H9 (cell line): ENCODE results near the gene DHRS7B. TPM values are rescaled to one million over a fixed set of nuclear protein-coding genes. Genes with fewer than 3 reads are reported as not detected.

Experiments used
- DNase-seq: peaks from one replicate; pipeline ENCODE4 v3.0.0-alpha.2; 2017
- H2AFZ ChIP-seq: one replicate; pipeline ENCODE4 v1.6.1; 2013; ENCODE audit warnings: mild to moderate bottlenecking, low read length, control low read depth, moderate library complexity
- H2AK5ac ChIP-seq: 2 replicates; pipeline ENCODE4 v1.6.1; 2013; ENCODE audit warnings: low read length, control low read depth, mixed read lengths; ENCODE audit not compliant: insufficient read length
- H2BK120ac ChIP-seq: one replicate; pipeline ENCODE4 v1.6.1; 2013; ENCODE audit warnings: low read depth, mild to moderate bottlenecking, low read length, control low read depth, inconsistent platforms; ENCODE audit not compliant: poor library complexity, severe bottlenecking
- H2BK12ac ChIP-seq: 2 replicates; pipeline ENCODE4 v1.6.1; 2013; ENCODE audit warnings: low read length, control low read depth, mixed read lengths, low read depth; ENCODE audit not compliant: insufficient read length
- H2BK15ac ChIP-seq: 2 replicates; pipeline ENCODE4 v1.6.1; 2013; ENCODE audit warnings: low read depth, low read length, control low read depth
- H2BK20ac ChIP-seq: one replicate; pipeline ENCODE4 v1.6.1; 2013; ENCODE audit warnings: low read depth, mild to moderate bottlenecking, low read length, control low read depth, inconsistent platforms; ENCODE audit not compliant: poor library complexity, severe bottlenecking
- H2BK5ac ChIP-seq: 2 replicates; pipeline ENCODE4 v1.6.1; 2013; ENCODE audit warnings: low read length, control low read depth, mixed read lengths; ENCODE audit not compliant: insufficient read length
- H3K14ac ChIP-seq: 2 replicates; pipeline ENCODE4 v1.6.1; 2013; ENCODE audit warnings: low read length, control low read depth; ENCODE audit not compliant: insufficient read depth
- H3K18ac ChIP-seq: 2 replicates; pipeline ENCODE4 v1.6.1; 2013; ENCODE audit warnings: low read depth, mild to moderate bottlenecking, mixed read lengths, low read length, control low read depth; ENCODE audit not compliant: insufficient read length
- H3K23ac ChIP-seq: 2 replicates; pipeline ENCODE4 v1.6.1; 2013; ENCODE audit warnings: low read length, control low read depth, mixed read lengths, low read depth; ENCODE audit not compliant: insufficient read length
- H3K23me2 ChIP-seq: 2 replicates; pipeline ENCODE4 v1.6.1; 2013; ENCODE audit warnings: low read depth, mild to moderate bottlenecking, mixed read lengths, low read length, control low read depth; ENCODE audit not compliant: insufficient read length, poor library complexity, severe bottlenecking
- H3K27ac ChIP-seq: 2 replicates; pipeline ENCODE4 v1.5.1; 2013; ENCODE audit warnings: low read length, control low read depth, mixed read lengths, low read depth; ENCODE audit not compliant: insufficient read length
- H3K27me3 ChIP-seq: 2 replicates; pipeline ENCODE4 v1.6.1; 2013; ENCODE audit warnings: low read length, control low read depth, inconsistent platforms; ENCODE audit not compliant: insufficient read depth
- H3K4ac ChIP-seq: 2 replicates; pipeline ENCODE4 v1.6.1; 2013; ENCODE audit warnings: low read depth, mild to moderate bottlenecking, control low read depth, inconsistent platforms, low read length, moderate library complexity
- H3K4me1 ChIP-seq: 2 replicates; pipeline ENCODE4 v1.6.1; 2013; ENCODE audit warnings: low read length, control low read depth, inconsistent platforms; ENCODE audit not compliant: insufficient read depth
- H3K4me2 ChIP-seq: 2 replicates; pipeline ENCODE4 v1.6.1; 2013; ENCODE audit warnings: low read length, control low read depth, mixed read lengths; ENCODE audit not compliant: insufficient read length, insufficient read depth
- H3K56ac ChIP-seq: 2 replicates; pipeline ENCODE4 v1.6.1; 2013; ENCODE audit warnings: low read depth, mild to moderate bottlenecking, mixed read lengths, low read length, control low read depth; ENCODE audit not compliant: insufficient read length
- H3K79me1 ChIP-seq: 2 replicates; pipeline ENCODE4 v1.6.1; 2013; ENCODE audit warnings: low read depth, mild to moderate bottlenecking, moderate library complexity, low read length, control low read depth, inconsistent platforms; ENCODE audit not compliant: insufficient read depth, poor library complexity, severe bottlenecking
- H3K79me2 ChIP-seq: 2 replicates; pipeline ENCODE4 v1.6.1; 2013; ENCODE audit warnings: low read length, control low read depth, inconsistent platforms; ENCODE audit not compliant: insufficient read depth
- H3K9ac ChIP-seq: 2 replicates; pipeline ENCODE4 v1.6.1; 2013; ENCODE audit warnings: low read length, control low read depth, mixed read lengths; ENCODE audit not compliant: insufficient read length; ENCODE audit errors: extremely low read depth
- H3K9me3 ChIP-seq: one replicate; pipeline ENCODE4 v1.6.1; 2013; ENCODE audit warnings: low read depth, low read length, inconsistent platforms; ENCODE audit not compliant: control insufficient read depth
- H3T11ph ChIP-seq: one replicate; pipeline ENCODE4 v1.6.1; 2013; ENCODE audit warnings: mild to moderate bottlenecking, low read length, control low read depth, inconsistent platforms
- H4K20me1 ChIP-seq: one replicate; pipeline ENCODE4 v1.6.1; 2013; ENCODE audit not compliant: control insufficient read depth, insufficient read length, insufficient read depth
- H4K5ac ChIP-seq: 2 replicates; pipeline ENCODE4 v1.6.1; 2013; ENCODE audit warnings: low read depth, mild to moderate bottlenecking, mixed read lengths, low read length, control low read depth; ENCODE audit not compliant: insufficient read length
- H4K8ac ChIP-seq: replicated peaks from 2 replicates; pipeline ENCODE4 v1.6.1; 2013; ENCODE audit warnings: low read length, control low read depth, mixed read lengths, low read depth; ENCODE audit not compliant: insufficient read length
- H4K91ac ChIP-seq: 2 replicates; pipeline ENCODE4 v1.6.1; 2013; ENCODE audit warnings: low read depth, mild to moderate bottlenecking, moderate library complexity, mixed read lengths, low read length, control low read depth; ENCODE audit not compliant: insufficient read length
- H3K27ac Mint-ChIP-seq, 3 experiments: 2 replicates in 2 of 3; 3 replicates in 1 of 3; pipeline ENCODE4 v1.8.0; 2020 to 2021; ENCODE audit warnings: mixed read lengths in 3 of 3, mild to moderate bottlenecking in 1 of 3, moderate library complexity in 1 of 3
- H3K27me3 Mint-ChIP-seq: 2 replicates; pipeline ENCODE4 v1.8.0; 2021; ENCODE audit warnings: low read depth, mild to moderate bottlenecking, moderate library complexity, mixed read lengths
- H3K36me3 Mint-ChIP-seq, 3 experiments: 2 replicates in 2 of 3; 3 replicates in 1 of 3; pipeline ENCODE4 v1.8.0; 2020 to 2021; ENCODE audit warnings: low read depth in 3 of 3, mixed read lengths in 3 of 3; ENCODE audit not compliant: insufficient read depth in 1 of 3
- H3K4me1 Mint-ChIP-seq, 2 experiments: 2 replicates each; pipeline ENCODE4 v1.8.0; 2020; ENCODE audit warnings: mixed read lengths in 2 of 2
- H3K4me3 Mint-ChIP-seq, 2 experiments: 2 replicates in 1 of 2; 3 replicates in 1 of 2; pipeline ENCODE4 v1.8.0; 2020 to 2021; ENCODE audit warnings: mild to moderate bottlenecking in 2 of 2, mixed read lengths in 2 of 2, moderate library complexity in 1 of 2
- H3K9me3 Mint-ChIP-seq, 2 experiments: 2 replicates in 1 of 2; 3 replicates in 1 of 2; pipeline ENCODE4 v1.8.0; 2020; ENCODE audit warnings: mild to moderate bottlenecking in 2 of 2, mixed read lengths in 2 of 2, moderate library complexity in 1 of 2
- WGBS: extraction: QIAGEN DNeasy Blood & Tissue Kit; methylation state at CpG from one replicate; pipeline ENCODE4 v1.1.7; 2013; ENCODE audit warnings: missing lambda C conversion rate, low lambda C conversion rate, mixed read lengths; ENCODE audit not compliant: insufficient read length; ENCODE audit errors: extremely low coverage; 5-methylcytosine and 5-hydroxymethylcytosine counted together
- total RNA-seq: library from RNA; stranded (reverse); gene quantifications from 2 replicates; pipeline ENCODE4 v1.2.1, GENCODE V29; 2021
- TF ChIP-seq, protein P1 (sequence below): fragments of 200-600 bp; sonication (generic); conservative IDR thresholded peaks from 3 replicates; pipeline ENCODE4 v1.8.0; 2021; ENCODE audit warnings: antibody characterized with exemption, mild to moderate bottlenecking

DHRS7B gene
- total RNA-seq, 1 experiment from 2014 or later = 20.3 TPM

DNA sequence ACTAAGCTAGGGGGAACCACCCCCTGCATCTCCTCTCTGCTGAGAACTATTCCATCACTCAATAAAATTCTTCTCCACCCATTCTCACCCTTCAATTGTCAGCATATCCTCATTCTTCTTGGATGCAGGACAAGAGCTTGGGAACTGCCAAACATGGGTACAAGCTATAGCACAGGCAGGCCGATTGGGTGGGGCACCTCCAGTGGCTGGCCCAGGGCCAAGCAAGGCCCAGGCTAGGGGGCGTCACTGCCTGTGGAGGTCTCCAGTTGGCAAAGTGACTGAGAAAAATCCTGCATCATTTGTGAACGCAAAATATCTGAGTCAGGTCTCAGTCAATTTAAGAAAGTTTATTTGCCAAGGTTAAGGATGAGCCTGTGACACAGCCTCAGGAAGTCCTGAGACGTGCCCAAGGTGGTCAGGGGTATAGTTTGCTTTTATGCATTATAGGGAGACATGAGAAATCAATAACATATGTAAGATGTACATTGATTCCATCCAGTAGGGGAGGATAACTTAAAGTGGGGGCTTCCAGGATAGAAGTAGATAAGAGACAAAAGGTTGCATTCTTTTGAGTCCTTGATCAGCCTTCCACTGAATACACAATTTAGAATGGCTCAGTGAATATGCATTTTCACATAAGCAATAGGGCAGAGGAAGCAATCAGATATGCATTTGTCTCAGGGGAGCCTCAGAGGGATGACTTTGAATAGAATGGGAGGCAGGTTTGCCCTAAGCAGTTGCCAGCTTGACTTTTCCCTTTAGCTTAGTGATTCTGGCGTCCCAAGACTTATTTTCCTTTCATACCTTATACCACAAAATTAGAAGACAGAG lies 21.5 kb upstream of the DHRS7B start:
- Histone ChIP-seq H2AFZ (no peak overlapping the region), H3K79me1 (no peaks in the 10 kb centered on the region), H3K4ac (no peak overlapping the region), H2AK5ac (no peak overlapping the region), H3K27me3 (no peaks in the 10 kb centered on the region), H3K79me2 (no peaks in the 10 kb centered on the region), H4K5ac (no peak overlapping the region), H3K56ac (no peak overlapping the region), H3K4me1 (no peaks in the 10 kb centered on the region; the same call in 1 of the 2 replicates), H3K23ac (no peak overlapping the region), H3K9ac (no peak overlapping the region), H2BK20ac (no peak overlapping the region), H4K91ac (no peak overlapping the region), H2BK120ac (no peak overlapping the region), H2BK15ac (no peak overlapping the region), H2BK12ac (no peak overlapping the region), H3K27ac (no peak overlapping the region), H4K8ac (no peak overlapping the region), H3K9me3 (no peaks in the 10 kb centered on the region), H3K18ac (no peak overlapping the region), H3K23me2 (no peaks in the 10 kb centered on the region), H2BK5ac (no peak overlapping the region), H3K4me2 (no peak overlapping the region), H4K20me1 (no peaks in the 10 kb centered on the region), H3K14ac (no peak overlapping the region), H3T11ph (no peak overlapping the region)
- Mint-ChIP-seq H3K27me3 (no peaks in the 10 kb centered on the region), H3K36me3 (peaks cover 0 to 2% (median 0%) of the 10 kb centered on the region in 3 experiments; a peak in 2 of 7 replicates), H3K4me3 (no peak overlapping the region), H3K4me1 (peaks cover 44 to 46% of the 10 kb centered on the region in 2 experiments), H3K27ac (no peak overlapping the region; a peak in 1 of 7 replicates), H3K9me3 (peaks cover 0 to 2% of the 10 kb centered on the region in 2 experiments; a peak in 1 of 5 replicates)
- peak; percentile 54 for DNase-seq
- TF ChIP-seq, protein P1, sequence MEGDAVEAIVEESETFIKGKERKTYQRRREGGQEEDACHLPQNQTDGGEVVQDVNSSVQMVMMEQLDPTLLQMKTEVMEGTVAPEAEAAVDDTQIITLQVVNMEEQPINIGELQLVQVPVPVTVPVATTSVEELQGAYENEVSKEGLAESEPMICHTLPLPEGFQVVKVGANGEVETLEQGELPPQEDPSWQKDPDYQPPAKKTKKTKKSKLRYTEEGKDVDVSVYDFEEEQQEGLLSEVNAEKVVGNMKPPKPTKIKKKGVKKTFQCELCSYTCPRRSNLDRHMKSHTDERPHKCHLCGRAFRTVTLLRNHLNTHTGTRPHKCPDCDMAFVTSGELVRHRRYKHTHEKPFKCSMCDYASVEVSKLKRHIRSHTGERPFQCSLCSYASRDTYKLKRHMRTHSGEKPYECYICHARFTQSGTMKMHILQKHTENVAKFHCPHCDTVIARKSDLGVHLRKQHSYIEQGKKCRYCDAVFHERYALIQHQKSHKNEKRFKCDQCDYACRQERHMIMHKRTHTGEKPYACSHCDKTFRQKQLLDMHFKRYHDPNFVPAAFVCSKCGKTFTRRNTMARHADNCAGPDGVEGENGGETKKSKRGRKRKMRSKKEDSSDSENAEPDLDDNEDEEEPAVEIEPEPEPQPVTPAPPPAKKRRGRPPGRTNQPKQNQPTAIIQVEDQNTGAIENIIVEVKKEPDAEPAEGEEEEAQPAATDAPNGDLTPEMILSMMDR = no peak
- no CpG with 5 or more reads among the region's 5 CpGs for WGBS
